HG03469 (cell line): ENCODE results near the gene RHOF.

Experiments used
- ATAC-seq: cut with Tn5 transposase; IDR thresholded peaks from one replicate; pipeline ENCODE4 v1.9.1; 2021; ENCODE audit warnings: mild to moderate bottlenecking, moderate library complexity, moderate number of reproducible peaks; ENCODE audit not compliant: unreplicated experiment

RHOF gene

GRCh38 chr12:121820056-121820455 lies 26.6 kb upstream of the RHOF start:
- ATAC-seq: no peak

- no peak for ATAC-seq
These were observed 25.9 kb upstream of the RHOF start for GRCh38 chr12:121819212-121819949.

- no peak for ATAC-seq
These were observed 24.2 kb upstream of the RHOF start for GRCh38 chr12:121817648-121818043.

GRCh38 chr12:121816925-121817647 lies 23.6 kb upstream of the RHOF start:
- no peak for ATAC-seq

- ATAC-seq: no peak
These were observed 21.8 kb upstream of the RHOF start for GRCh38 chr12:121815263-121815662.

GRCh38 chr12:121814429-121815119 lies 21.1 kb upstream of the RHOF start:
- ATAC-seq: no peak

GRCh38 chr12:121813951-121814350 lies 20.5 kb upstream of the RHOF start:
- no peak for ATAC-seq

- ATAC-seq: no peak
These were observed 19.7 kb upstream of the RHOF start for GRCh38 chr12:121812921-121813896.

- peak; percentile 8 for ATAC-seq
These were observed 18.9 kb upstream of the RHOF start for GRCh38 chr12:121812320-121812871.

GRCh38 chr12:121811434-121812319 lies 18.2 kb upstream of the RHOF start:
- peak; percentile 63 for ATAC-seq

- no peak for ATAC-seq
These were observed 17.4 kb upstream of the RHOF start for GRCh38 chr12:121810833-121811433.

- no peak for ATAC-seq
These were observed 16.8 kb upstream of the RHOF start for GRCh38 chr12:121810234-121810817.

- no peak for ATAC-seq
These were observed 16.2 kb upstream of the RHOF start for GRCh38 chr12:121809712-121810116.

GRCh38 chr12:121808623-121809022 lies 15.1 kb upstream of the RHOF start:
- no peak for ATAC-seq

- ATAC-seq: no peak
These were observed 14.3 kb upstream of the RHOF start for GRCh38 chr12:121807642-121808347.

- no peak for ATAC-seq
These were observed 13.3 kb upstream of the RHOF start for GRCh38 chr12:121806546-121807423.

GRCh38 chr12:121806009-121806545 lies 12.6 kb upstream of the RHOF start:
- ATAC-seq: no peak
